GM12872 (cell line): ENCODE results near the gene MYLK.

ENCODE experiments used
- TF ChIP-seq, protein P1 (sequence below): IDR thresholded peaks from 3 replicates; pipeline ENCODE4 v1.5.1; 2011; ENCODE audit warnings: low read depth, mild to moderate bottlenecking, low read length, moderate library complexity; ENCODE audit not compliant: insufficient read depth

MYLK gene

DNA sequence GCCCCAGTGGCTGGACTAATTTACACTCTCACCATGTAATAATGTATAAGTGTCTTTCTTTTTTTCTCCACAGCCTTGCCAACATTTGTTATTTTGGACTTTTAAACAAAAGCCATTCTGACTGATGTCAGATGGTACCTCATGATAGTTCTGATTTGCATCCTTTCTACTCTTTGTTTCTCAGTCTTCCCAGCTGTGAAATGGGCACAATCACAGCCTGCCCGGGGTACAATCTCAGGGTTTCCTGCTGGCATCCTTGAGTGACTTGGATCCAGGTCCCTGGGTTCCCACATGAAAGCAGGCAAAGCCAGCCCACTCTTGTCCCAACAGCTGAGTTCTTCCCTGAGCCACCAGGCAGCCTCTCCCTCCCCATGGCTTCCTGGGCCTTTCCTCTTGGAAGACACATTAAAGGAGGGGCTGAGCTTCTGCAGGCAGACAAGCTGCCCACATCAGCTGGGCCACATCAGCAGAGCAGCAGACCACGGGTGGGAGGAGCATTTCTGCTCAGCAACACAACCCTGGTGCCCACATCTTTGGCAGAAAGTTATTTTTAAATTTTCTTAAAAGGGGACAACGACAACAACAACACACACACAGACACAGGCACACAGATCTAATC lies 82.0 kb downstream of the MYLK start:
- TF ChIP-seq, protein P1, sequence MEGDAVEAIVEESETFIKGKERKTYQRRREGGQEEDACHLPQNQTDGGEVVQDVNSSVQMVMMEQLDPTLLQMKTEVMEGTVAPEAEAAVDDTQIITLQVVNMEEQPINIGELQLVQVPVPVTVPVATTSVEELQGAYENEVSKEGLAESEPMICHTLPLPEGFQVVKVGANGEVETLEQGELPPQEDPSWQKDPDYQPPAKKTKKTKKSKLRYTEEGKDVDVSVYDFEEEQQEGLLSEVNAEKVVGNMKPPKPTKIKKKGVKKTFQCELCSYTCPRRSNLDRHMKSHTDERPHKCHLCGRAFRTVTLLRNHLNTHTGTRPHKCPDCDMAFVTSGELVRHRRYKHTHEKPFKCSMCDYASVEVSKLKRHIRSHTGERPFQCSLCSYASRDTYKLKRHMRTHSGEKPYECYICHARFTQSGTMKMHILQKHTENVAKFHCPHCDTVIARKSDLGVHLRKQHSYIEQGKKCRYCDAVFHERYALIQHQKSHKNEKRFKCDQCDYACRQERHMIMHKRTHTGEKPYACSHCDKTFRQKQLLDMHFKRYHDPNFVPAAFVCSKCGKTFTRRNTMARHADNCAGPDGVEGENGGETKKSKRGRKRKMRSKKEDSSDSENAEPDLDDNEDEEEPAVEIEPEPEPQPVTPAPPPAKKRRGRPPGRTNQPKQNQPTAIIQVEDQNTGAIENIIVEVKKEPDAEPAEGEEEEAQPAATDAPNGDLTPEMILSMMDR: no peak

DNA sequence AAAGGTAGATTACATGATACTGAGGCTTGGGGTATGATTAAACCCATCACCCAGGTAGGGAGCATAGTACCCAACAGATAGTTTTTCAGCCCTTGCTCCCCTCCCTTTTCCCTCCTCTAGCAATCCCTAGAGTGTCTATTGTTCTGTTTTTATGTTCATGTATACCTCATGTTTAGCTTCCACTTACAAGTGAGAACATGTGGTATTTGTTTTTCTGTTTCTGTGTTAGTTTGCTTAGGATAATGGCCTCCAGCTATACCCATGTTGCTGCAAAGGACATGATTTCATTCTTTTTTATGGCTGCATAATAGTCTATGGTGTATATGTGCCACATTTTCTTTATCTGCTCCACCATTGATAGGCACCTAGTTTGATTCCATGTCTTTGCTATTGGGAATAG lies 82.7 kb downstream of the MYLK start:
- TF ChIP-seq, protein P1: no peak

DNA sequence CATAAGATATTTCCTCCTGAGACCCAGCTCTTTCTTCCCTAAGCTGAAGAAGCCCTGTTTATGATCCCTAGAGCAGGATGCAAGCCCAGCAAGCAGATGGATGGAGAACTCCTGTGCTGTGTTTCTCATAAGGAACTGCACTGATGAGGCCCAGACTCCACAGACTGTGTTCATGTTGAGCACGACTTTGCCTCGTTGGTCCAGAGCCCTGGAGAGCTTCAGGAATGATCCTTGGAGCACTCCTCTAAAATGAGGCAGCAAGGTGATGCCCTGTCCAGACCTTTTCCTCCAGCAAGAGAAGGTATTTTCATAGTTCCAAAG lies 83.8 kb downstream of the MYLK start:
- TF ChIP-seq, protein P1: no peak

DNA sequence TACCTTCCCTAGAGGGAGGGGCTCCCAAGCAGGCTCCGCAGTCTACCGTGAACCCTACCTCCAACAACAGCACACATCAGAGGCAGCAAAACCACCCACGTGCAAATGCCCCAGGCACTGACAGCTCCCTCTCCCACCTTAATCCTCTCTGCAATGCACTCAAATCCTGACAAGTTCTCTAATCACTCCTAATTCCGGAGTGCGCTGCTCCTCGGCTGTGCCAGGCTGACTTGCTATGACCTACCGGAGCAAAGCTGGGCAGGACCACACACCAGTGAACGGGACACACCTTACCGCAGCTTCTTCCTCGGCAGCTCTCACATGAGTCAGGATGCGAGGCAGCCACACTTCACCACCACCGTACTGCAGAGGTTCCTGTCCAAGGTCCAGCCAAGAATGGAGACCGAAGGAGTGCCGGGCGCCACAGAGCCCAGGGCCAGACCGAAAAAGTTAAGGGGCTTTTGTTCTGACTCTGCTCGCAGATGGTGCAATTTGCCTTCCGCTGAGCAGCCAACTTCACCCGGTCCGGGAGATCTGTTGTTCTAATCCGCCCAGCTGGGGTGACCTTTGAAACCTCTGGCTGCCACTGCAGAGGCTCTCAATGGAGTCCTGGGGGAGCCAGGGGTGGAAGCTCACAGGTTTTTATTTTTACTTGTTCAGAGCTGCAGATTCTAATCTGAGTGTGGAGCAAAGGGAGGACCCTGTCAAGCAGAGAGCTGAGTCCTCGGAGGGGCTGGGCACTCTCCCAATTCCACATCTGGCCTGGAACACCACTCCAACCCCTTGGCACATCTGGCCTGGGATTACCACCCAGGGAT lies 84.4 kb downstream of the MYLK start:
- TF ChIP-seq, protein P1: no peak

DNA sequence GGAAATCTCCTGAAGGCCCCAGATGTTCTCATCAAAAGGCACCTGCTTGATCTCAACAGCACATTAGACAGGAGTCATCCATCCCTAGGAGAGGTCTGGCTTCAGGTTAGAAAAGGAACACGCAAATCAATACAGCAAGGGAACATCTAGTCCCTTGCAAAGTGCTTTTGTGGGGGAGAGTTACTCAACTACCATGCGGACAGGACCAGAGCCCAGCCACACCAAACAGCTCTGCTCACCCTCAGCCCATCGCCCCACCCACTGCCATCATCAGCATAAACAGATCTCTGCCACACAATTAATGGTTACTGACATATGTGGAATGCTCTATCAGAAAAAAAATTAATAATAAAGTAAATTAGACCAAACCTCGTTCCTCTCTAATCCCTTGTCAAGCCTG lies 85.6 kb downstream of the MYLK start:
- TF ChIP-seq, protein P1: no peak

DNA sequence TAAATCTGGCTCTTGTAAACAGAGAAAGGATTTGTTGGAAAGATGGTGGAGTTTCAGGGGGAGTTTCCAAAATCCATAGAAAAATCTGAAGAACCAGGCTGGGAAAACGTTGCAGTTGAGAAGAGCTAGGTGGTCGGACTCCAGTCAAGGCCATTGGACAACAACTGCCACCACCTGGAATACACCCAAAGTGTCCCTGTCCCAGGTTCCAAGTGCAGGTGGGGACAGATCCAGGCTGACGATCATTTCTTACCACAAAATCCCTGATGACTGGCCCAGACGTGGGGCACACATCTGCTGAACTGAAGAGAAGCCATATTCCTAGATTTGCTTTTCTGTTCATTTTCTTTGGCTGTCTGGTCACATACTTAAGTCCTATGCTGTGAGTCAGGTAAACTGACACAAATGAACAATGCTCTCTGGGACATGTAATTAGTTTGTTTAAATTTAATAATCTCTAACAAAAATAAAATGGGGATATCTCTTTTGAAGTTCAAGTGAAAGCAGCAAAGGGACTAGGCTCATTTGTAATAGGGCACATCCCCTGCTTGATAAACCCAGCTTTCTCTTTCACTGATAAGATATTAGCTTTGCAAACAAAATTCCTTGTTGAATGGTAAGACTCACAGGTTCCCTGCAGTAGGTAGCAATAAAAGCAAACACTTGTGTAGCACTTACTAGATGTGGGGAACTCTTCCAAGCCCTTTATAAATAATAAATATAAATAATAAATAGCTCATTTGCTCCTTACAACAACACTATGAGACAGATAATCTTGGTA lies 88.5 kb downstream of the MYLK start:
- TF ChIP-seq, protein P1: no peak

DNA sequence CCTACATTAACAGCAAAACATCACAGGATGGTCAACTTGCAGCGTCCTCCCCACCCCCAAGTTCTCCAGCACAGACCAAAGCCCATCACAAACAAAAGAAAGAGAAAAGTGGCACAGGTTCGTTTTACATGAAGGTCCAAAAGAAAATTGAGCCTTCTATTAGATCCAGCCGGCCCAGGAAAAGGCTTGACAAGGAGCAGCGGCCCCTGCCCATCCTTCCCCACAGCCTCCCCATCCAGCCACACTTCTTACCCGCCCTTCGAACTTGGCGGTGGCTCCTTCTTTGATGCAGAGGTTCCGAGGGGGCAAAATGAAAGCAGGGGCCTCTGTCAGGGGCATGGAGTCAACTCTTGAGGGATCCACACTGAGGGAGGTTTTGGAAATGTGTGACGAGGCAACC lies 90.7 kb downstream of the MYLK start:
- TF ChIP-seq, protein P1: no peak
